Stimulated activated naive CD4-positive, alpha-beta T cell (primary cell): ENCODE data around the gene PLEKHA1.

Experiments used
- DNase-seq, 6 experiments: peaks; one replicate each; lab custom pipeline; 2025; lab: John Stamatoyannopoulos, UW

PLEKHA1 gene

DNA sequence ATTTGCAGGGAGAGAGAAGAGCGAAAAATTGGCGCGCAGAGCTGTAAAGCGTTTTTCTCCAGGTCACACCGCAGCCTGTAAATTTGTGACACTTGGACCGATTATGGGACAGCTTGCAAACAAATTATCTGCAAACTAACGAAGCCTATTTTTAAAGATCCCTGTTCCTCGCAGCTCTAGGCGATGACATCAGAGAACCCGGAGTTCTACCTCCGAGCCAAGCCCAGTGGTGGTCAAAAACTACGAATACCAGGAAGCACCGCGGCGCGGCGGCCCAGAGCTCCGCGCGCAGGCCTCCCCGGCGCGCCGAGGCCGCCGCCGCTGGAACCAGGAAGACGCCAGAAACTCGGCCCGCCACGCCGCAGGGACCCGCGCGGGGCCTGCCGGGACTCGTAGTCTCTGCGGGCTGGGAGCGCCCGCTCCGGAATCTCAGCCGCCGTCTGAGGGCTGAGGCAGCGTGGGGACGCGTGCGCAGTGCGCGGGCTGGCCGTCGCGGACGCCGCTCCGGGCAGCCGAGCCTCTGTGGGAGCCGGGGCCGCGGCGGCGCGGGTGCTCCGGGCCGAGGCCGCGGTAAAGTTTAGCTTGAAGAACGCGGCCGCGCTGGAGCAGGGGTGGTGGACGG is at the start of gene PLEKHA1:
PLEKHA1 (plus strand) TSS at position 472 of the 622 bp plus-strand sequence. CDS start 18,493 bp downstream, outside the sequence.
- DNase-seq = peak; percentile 89 to 92 (median 90)

DNA sequence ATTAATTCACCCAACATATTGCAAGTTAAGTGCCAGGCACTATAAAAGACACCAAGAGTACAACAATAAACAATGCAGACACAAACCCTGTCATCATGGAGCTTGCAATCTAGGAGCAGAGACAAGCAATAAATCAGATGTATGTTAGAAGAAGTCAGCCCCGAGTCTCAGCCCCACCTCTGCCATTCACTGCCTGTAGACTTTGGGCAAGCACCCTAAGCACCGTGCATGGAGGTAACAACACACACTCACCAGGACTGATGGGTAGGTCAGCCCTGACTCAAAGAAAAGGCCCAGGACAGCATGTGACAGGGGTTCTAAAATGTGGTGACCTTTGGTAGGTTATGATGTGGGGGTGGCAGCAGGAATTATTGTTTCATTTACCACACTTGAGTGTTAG is 49.3 kb upstream of the PLEKHA1 start:
- DNase-seq = no peak

DNA sequence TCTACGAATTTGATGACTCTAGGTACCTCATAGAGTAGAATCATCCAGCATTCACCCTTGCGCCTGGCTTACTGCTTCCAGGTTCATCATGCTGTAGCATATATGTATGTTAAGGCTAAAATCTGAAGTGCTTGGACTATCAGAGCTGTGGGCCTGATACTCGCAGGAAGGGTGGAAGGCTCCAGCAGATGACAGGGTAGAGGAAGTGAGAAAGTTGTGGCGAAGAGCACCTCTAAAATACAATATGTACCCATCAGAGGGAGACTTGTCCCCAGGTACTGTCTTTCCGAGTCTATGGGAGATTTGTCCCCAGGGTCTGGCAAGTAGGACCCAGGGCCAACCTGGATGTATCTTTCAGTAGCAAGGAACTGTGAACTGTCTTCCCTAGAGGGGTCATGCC is 48.1 kb upstream of the PLEKHA1 start:
- no peak for DNase-seq

DNA sequence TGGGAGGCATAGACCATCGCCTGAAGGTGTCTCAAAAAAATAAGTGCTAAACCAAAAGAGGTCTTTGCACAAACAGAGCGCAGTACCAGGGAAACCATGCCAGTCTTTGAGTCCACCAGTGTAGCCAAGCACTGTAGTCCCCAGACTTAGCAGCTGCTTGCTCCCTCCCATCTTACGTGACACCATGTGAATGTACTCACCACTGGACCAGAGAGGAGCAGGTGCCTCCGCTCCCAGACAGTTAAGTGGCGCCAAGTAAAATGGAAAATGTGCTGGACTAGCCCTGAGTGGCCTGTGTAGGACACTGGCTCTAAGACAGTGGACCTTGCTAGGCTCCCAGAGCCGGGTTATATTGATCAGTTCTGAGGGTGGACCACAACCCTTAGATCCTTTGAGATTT is 47.7 kb upstream of the PLEKHA1 start:
- DNase-seq = no peak

DNA sequence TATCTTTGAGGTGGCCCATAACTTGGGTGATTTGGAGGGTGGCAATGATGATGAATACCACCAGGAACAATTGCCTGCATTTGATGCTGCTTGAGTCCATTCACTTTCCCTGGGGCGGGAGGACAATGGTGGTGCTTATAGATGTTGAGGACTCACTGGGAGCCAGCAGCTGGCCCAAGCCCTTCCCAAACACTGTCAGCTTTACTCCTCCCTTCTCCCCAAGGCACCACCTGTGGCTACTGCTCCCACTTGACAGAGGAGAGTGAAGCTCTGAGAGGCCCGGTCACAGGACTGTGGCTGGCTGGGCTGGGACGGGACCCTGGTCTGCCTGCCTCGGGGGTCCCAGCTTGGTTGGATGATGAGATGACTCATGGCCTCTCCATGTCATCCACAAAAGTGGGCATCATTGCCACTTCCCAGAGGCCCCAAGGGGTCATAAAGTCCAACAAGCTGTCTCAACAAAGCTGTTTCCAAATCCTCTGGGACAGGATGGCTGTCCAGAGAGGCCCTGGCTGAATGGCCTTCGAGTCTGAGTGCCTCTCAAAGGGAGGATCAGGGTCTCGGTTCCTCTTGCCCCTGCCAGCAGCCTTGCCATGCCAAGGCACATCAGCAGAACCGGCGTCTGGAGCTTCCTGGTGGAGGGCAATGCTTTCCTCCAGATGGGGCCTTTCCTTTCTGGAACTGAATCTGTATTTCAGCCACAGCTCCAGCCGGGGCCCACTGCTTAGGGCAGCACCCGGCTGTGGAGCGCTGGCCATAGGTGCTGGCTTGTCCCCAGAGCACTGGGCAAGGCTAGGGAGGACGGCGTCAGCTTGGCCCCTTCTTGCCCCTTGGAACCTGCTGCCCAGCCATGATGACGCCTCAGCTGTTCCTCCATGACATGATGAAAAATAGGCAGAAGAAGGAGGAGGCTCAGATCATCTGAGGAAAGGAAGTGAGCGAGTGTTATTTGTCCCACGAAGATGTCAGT is 47.0 kb upstream of the PLEKHA1 start:
- DNase-seq = no peak

DNA sequence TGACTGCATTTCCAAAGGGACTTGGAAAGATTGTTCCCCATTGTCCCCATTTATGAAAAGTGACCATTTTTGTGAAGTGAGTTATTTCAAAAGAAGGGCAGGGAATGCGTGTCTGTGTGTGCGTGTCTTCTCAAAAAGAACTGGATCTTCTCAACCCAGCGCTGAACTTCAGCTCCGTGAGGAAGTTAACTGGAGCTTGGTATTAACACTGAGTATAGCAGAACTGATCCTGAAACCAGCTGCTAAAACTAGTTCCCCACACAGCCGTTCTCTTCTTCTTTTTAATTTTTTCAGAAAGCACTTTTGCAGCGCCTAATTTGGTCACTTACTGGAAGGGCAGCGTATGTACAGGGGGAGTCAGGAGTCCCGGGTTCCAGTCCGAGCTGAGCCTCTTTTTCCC is 45.8 kb upstream of the PLEKHA1 start:
- DNase-seq = no peak

DNA sequence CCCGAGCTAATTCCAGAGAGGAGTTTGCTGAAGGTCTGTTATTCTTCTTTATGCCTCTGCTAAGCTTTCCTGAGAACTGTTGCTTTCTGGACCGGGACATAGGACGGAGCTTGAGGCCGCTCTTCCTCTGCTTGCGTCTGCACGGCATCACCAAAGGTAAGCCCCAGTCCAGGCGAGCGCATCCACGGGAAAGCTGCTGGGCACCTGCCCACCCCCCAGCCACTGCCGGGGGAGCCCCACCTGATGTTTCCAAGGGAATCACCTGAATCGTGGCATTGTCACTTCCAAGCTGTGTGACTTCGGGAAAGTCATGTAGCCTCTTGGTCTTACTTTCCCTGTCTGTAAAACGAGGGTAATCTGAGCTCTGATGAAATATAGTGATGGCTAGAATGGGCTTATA is 45.1 kb upstream of the PLEKHA1 start:
- DNase-seq = no peak

DNA sequence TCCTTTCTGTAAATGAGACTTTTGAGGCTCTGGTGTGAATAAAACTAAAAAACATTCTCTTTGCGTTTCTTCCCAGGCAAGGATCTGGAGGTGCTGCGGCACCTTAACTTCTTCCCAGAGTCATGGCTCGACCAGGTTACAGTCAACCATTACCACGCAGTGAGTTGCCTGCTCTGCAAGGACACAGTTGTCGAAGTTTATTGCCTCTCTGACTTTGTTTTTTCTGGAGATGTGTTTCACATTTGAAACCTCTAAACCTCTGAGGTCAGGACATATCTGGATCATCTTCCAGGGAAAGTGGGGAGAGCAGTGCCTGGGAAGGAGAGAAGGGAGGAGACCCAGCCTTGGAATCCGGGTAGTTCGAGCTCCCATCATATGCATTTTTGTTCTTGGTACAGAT is 43.4 kb upstream of the PLEKHA1 start:
- DNase-seq = no peak

DNA sequence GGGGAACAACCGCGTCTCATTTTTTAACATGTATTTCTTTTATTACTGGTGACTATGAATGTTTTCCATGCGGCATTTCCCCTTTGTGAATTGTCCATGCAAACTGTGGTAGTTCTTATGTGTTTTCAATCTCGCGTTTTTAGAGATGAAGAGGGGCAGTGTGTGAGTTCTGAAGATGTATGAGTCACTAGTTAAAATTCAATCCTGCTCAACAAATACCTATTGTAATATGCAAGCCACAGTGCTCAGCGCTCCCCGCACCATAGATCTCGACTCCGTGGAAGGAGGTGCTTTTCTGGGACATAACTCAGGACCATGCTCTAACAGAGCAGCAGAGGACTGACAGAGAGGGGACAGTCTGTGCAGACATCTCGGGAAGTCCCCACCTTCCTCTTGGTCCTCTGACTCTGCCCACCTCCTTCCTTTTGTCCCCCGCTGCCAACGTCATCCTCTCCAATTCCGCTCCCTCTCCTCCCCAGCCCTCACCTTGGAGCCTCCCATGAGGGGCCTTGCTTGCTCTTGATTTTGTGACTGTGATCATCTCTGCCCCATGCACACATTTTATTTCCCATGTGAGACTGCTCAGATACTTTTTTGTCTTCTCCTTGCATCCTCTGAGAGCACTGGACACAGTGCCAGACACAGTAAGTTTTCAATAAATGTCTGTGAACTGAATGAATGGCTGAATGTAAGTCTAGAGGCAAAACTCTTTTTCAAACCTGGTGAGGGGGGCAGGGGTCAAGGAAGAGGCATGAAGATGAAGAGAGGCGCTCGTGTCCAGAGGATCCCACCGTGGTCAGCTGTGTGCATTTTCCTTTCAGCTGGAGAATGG is 42.7 kb upstream of the PLEKHA1 start:
- DNase-seq = no peak

DNA sequence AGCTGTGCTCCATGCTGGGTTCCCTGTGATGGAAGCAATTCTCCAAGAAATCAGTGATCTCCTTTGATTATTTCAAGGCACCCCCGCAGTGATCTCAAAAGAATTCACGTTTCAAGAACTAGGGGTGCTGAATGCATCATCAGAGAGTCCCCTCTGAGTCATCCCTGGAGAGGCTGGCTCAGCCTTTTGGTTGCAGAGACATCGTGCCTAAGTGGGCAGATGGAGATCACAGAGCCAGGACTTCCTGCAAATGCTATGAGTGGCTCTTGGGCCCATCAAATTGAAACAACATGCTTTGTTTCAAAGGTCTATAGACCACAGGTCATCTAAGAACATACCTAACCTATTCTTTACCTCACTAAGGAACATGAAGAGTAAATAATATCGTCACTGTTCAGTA is 41.5 kb upstream of the PLEKHA1 start:
- DNase-seq = no peak

DNA sequence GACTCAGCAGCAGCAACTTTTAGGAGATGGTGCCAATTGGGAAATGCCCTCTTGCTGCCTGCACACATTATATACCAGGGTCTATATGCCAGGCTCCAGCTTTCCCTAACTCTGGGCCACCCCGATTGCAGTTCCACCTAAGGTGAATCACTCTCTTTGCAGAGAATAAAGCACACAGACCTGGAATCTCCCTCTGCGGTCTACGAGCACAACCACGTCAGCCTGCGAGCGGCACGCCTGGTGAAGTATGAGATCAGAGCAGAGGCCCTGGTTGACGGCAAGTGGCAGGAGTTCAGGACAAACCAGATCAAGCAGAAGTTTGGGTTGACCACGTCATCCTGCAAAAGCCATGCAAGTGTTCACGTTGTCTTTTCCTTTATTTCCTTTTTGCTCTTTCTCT is 38.2 kb upstream of the PLEKHA1 start:
- no peak for DNase-seq

DNA sequence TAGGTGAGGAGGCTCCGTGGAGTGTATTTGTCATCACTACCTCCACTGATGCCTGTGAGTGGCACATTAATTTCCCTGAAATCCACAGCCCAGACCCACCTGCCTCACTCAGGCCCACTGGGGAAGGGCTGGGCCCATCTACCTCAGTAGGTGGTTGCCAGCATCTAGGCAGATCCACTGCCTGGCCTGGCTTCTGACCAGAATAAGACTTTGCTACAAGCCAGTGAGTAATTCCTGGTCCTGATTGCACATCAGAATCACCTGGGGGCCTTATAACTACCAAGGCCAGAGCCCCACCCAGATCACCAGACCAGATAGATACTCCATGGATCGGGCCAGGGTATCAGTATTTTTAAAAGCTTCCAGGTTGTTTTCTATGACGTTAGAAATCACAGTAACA is 37.5 kb upstream of the PLEKHA1 start:
- DNase-seq = no peak

DNA sequence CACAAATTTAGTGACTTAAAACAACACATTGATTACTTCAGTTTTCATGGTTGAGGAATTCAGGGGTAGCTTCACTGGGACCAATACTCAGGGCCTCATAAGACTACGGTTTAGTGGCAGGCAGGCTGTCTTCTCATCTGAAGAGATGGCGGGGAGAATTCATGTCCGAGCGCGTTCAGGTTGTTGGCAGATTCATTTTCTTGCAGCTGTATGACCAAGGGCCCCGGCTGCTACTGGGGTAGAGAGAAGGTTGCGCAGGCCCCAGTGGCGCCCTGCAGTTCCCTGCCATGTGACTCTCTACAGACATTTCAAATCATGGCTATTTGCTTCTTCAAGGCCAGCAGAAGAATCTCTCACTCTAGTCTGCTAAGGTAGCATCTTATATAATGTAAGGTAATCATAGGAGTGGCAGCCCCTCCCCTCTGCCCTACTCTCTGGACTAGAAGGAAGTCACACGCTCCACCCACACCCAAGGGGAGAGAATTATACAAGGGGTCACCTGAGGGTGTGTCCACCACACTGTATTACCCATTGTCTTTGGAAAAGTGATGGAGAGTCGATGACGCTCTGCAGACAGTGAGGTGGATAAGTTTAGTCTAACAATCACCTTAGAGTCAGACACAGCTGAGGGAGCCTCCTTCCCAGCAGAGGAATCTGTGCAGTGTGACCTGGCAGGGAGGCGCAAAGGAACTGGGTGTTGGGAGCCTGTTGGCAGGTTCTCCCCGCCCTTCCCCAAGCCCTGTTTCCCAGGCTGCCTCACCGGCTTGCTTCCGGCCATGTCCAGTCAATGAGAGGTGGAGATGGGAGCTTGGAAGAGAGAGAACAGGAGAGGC is 35.7 kb upstream of the PLEKHA1 start:
- DNase-seq = no peak

DNA sequence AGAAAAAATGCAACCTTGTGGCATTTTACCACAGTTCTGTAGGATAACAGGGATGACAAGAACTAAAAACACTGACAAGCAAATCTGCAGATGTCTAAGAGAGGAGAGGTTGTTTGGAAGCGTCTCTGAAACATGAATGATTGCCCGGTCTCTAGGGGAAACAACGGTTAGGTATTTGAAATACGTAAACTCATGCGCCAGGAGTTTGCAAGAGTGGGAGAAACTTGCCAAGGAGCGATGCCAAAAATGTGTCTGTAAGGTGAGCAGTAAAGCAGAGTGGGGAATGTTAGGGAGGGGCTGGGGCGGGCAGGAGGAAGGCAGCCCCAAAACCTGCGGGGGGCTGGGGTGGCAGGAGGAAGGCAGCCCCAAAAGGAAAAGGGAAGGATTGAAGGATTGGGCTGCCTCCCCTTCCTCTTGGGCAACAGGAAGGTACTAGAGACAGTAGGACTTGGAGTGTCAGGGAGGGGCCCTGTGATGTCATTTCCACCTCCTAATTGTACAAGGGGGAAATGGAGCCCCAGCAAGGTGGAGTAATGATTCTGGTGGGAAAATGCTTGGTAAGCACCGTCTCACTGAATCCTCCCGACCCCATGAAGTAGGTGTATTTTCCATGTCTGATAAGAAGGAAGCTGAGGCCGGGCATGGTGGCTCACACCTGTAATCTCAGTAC is 33.2 kb upstream of the PLEKHA1 start:
- no peak for DNase-seq

DNA sequence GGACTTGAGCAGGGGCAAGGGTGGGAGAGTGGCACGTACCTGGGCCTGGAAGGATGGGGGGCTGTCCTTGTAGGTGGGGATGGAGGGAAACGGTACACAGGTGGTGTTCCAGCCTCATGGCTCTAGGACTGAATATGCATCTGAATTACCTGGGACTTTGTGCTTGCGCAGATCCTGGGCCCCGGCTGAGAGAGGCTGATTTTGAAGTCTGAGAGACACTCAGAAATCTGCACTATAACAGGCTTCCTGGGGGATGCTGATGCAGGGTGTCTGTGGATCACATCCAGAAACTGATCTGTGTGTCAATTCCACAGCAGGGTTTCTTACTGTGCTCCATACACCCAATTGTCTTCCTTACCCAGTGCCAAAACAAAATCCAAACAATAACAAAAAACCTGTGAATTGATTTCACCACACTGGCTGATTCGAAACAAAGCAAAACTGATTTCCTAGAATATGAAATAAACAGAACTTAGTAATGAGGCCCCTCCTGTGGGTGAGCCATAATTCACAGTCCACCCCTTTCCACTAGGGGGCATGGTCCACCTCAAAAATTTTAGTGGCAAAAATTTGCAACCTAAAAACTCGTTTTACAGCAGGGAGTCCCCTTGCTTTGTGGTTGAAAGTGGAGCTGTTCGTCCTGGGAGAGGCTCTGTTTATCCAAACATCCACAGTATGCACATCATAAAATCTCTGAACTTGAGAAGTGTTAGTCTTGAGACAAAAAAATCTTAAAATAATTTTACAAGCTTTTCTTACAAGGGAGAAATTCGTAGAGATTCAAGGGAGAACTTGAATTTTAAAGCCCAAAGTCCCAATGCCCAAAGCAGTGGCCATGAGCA is 32.0 kb upstream of the PLEKHA1 start:
- DNase-seq = peak; percentile 15 to 78 (median 47)

DNA sequence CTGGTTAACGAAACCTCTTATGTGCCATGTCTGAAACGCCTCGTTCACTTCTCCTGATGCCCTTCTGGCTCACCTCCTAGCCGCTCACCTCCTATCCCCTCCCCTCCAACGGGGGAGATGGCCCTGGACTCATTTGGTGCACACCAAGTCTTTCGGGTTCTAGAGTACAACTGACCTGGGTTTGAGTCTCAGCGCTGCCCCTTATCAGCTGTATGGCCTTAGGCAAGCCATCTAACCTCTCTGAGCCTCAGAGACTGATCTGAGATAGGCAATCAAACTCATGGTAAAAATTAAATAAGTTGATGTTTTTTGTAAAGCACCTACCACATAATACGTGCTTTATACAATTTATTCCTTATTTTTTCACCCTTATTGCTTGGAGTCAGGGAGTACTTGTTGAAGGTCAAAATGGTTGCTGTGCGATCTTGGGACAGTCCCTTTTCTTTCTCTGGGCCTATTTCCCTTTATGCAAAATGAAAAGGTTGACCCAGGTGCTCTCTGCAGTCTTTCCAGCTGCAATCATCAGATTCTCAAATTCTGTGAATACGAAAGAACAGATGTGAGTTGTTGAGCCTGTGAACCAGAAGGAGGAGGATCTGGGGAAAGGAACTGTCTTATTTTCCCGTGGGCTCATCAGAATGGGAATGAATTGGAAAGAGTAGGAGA is 31.2 kb upstream of the PLEKHA1 start:
- no peak for DNase-seq

DNA sequence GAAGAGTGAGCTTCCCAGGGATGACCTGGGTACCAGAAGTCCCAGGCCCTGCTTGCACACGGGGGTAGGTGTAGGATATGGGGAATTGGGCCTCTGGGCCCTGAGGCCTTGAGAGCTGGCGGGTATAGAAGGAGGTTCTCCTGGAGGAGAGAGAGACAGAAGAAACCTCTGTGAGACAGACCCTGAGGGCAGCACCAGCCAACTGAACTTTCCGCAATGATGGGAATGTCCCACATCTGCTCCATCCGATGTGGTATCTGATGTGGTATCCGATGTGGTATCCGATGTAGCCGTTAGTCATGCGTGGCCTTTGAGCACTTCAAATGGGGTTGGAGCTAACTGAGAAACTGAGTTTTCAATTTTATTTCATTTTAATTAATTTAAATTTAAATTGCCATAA is 30.6 kb upstream of the PLEKHA1 start:
- no peak for DNase-seq

DNA sequence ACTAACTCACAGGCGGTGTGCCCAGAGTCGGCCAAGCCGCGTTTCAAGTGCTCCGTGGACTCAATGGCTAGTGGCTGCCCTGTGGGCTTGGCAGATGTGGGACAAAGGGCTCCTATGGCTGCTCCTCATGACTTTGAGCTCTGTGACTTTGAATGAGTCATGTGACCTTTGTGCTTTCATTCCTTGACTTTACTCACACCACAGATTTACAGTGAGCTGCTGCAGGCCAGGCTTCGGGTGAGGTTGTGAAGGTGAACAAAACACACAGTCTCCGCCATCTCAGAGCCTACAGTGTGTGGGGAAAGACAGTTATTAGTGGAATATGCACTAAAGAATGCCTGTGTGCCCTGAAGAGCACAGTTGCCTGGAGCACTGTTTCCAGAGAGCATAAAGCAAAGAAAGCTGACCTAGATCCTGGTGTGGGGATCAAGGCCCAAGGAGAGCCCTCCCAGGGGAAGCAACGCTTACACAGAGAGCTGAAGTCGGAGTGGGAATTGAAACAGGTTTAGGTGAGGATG is 29.7 kb upstream of the PLEKHA1 start:
- no peak for DNase-seq

DNA sequence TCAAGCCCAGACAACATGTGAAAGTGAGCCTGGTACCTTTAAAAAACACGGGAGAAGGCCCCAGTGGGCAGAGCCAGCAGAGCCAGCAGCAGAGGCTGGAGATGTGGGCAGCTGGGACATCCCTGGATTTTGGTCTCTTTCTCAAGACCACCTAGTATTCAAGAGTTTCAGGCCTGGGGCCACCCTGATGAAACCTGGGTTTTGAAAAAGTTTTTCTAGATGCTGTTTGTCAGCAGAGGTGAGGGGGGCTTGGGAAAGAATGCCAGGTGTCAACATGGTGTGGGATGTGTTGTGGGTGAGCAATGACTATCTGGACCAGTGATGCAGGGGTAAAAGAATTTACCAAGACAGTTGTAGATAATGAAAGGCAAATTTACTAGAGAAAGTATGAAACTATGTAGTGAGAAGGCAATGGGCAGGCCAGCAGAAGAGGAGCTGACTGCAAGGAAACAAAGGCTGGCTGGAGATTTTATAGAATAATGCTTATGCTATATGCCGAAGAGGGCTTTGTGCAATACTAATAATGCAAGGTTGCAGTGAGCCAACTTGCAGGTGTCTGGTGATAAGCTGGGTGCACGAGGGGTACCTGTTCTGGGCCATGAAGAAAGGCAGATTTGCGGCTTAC is 28.1 kb upstream of the PLEKHA1 start:
- DNase-seq = no peak
